Measurements from ENCODE around the gene TNFAIP8. TPM values are rescaled to one million over a fixed set of nuclear protein-coding genes. Genes with fewer than 3 reads are reported as not detected.

TNFAIP8 gene
- total and polyA plus RNA-seq, 9 of the 15 experiments (the other 6 are each of a cell fraction or from before 2014, with no cell fraction given), result 29.9 to 52.2 (median 44.8) TPM

GRCh38 chr5:119322948-119323537 lies 32.8 kb upstream of the TNFAIP8 start (continued):
- TF ChIP-seq SRSF1 (IDR thresholded peaks at IDR 0.05; ENCODE audit: low read depth, low read length) (no peak), ZNF174 (CRISPR knock-in tag; IDR thresholded peaks at IDR 0.05) (no peak), ZNF197 (CRISPR knock-in tag; IDR thresholded peaks at IDR 0.05; ENCODE audit: low read depth) (peak; percentile 2; the same call in 1 of the 2 replicates), HNRNPL (IDR thresholded peaks at IDR 0.05; ENCODE audit: low read depth, low read length) (no peak), CBX3 (IDR thresholded peaks at IDR 0.05; ENCODE audit: borderline replicate concordance in 1 of 2, low read length in 2 of 2) (no peak), GTF2E2 (tag; IDR thresholded peaks at IDR 0.05) (peak; percentile 60), HDAC6 (IDR thresholded peaks at IDR 0.05; ENCODE audit: low read depth, low read length) (no peak), ZNF79 (CRISPR knock-in tag; IDR thresholded peaks at IDR 0.05; ENCODE audit: low read depth) (peak; percentile 13; the same call in 1 of the 2 replicates), ZNF778 (CRISPR knock-in tag; IDR thresholded peaks at IDR 0.05) (no peak), POLR3A (IDR thresholded peaks at IDR 0.05; ENCODE audit: borderline replicate concordance, extremely low read depth, insufficient read depth, insufficient read length) (no peak), IRF9 (tag; IDR thresholded peaks at IDR 0.05) (peak; percentile 97), ZBTB5 (IDR thresholded peaks at IDR 0.05) (no peak), POLR2B (IDR thresholded peaks at IDR 0.05; ENCODE audit: low read depth, partially characterized antibody) (peak; percentile 52), TCFL5 (CRISPR knock-in tag; conservative IDR thresholded peaks at IDR 0.05) (no peak), ZNF589 (CRISPR knock-in tag; IDR thresholded peaks at IDR 0.05; ENCODE audit: low read depth) (peak; percentile 84), PPARD (CRISPR knock-in tag; IDR thresholded peaks at IDR 0.05) (no peak), TAL1 (IDR thresholded peaks at IDR 0.05) (no peak), ZNF740 (CRISPR knock-in tag; IDR thresholded peaks at IDR 0.05) (no peak), ZNF740 (tag; IDR thresholded peaks at IDR 0.05) (peak in 1 of 2 experiments; percentile 45; a peak in 1 of 4 replicates), SREBF1 (IDR thresholded peaks at IDR 0.05; ENCODE audit: borderline replicate concordance, low read depth, low read length) (no peak), ARID2 (IDR thresholded peaks at IDR 0.05) (no peak), EP400 (IDR thresholded peaks at IDR 0.05) (peak; percentile 70; the same call in 1 of the 2 replicates), ILK (tag; IDR thresholded peaks at IDR 0.05; ENCODE audit: borderline replicate concordance, low read depth) (no peak), ZNF699 (CRISPR knock-in tag; IDR thresholded peaks at IDR 0.05; ENCODE audit: insufficient replicate concordance) (no peak)
